Cardiac septum (tissue), 1 donor: ENCODE measurements around the gene ABCA2. TPM values are rescaled to one million over a fixed set of nuclear protein-coding genes. Genes with fewer than 3 reads are reported as not detected.

Source experiments
- DNase-seq: peaks from one replicate; pipeline ENCODE4 v3.0.0-alpha.2; 2020; ENCODE audit warnings: low spot score
- intact Hi-C: fragments of 100-400 bp; cut with DNase I; formaldehyde crosslinking; loops from one replicate; pipeline ENCODE4 v1.14.0; 2022
- total RNA-seq: library from RNA; stranded (reverse); fragmentation: NEBNext Ultra II Directional; extraction: Animal tissue kit (Norgen Biotek cat#: 25700); gene quantifications from one replicate; pipeline ENCODE4 v1.2.1, GENCODE V29; 2021
- donor health status: DM: no; HTN: no; CAD: no.

ABCA2 gene
- total RNA-seq, 1 donor from 2014 or later, result 41.5 TPM

- intact Hi-C loops, result loop anchor here (2.0 kb wide), 1 partner anchor 15 kb away; the partner anchor contains the start of gene PTGDS
- DNase-seq, result peak; percentile 98
Measured at GRCh38 chr9:136991993-136992818, 35.8 kb downstream of the ABCA2 start, which contains the start of gene PAXX. PAXX (plus strand) TSS chr9:136992422; CDS start chr9:136992444, 22 bp downstream.

GRCh38 chr9:136990242-136990911, 37.7 kb downstream of the ABCA2 start:
- DNase-seq, result no peak
- intact Hi-C loops, result no loop called here

- intact Hi-C loops, result no loop called here
- DNase-seq, result no peak
Measured at GRCh38 chr9:136988872-136989271, 39.2 kb downstream of the ABCA2 start.

GRCh38 chr9:136985853-136986252, 42.2 kb downstream of the ABCA2 start:
- intact Hi-C loops, result no loop called here
- DNase-seq, result no peak

GRCh38 chr9:136985027-136985602, 42.9 kb downstream of the ABCA2 start:
- intact Hi-C loops, result no loop called here
- DNase-seq, result no peak

- DNase-seq, result no peak
- intact Hi-C loops, result no loop called here
Measured at GRCh38 chr9:136984464-136985026, 43.5 kb downstream of the ABCA2 start.

- intact Hi-C loops, result no loop called here
- DNase-seq, result no peak
Measured at GRCh38 chr9:136983656-136984314, 44.3 kb downstream of the ABCA2 start.

- no peak for DNase-seq
Measured at GRCh38 chr9:136983167-136983566, 44.9 kb downstream of the ABCA2 start.

GRCh38 chr9:136982232-136983051, 45.6 kb downstream of the ABCA2 start, which contains the start of gene LCNL1:
LCNL1 (plus strand) TSS chr9:136982993; CDS start chr9:136983587, 594 bp downstream.
- intact Hi-C loops, result no loop called here
- DNase-seq, result no peak

More at GRCh38 chr9:136983167-136983566, 44.9 kb downstream of the ABCA2 start:
- intact Hi-C loops, result no loop called here

- intact Hi-C loops, result no loop called here
- DNase-seq, result peak; percentile 86
Measured at GRCh38 chr9:136981588-136982231, 46.3 kb downstream of the ABCA2 start.

- intact Hi-C loops, result no loop called here
- no peak for DNase-seq
Measured at GRCh38 chr9:136980669-136981478, 47.2 kb downstream of the ABCA2 start.

GRCh38 chr9:136979769-136980587, 48.1 kb downstream of the ABCA2 start:
- intact Hi-C loops, result no loop called here
- no peak for DNase-seq

GRCh38 chr9:136978865-136979544, 49.0 kb downstream of the ABCA2 start:
- intact Hi-C loops, result no loop called here
- DNase-seq, result no peak

GRCh38 chr9:136978073-136978864, 49.8 kb downstream of the ABCA2 start:
- intact Hi-C loops, result no loop called here
- peak; percentile 91 for DNase-seq

GRCh38 chr9:136977649-136978072, 50.4 kb downstream of the ABCA2 start:
- no peak for DNase-seq
- intact Hi-C loops, result loop anchor here (2.0 kb wide), 1 partner anchor 15 kb away; the partner anchor contains the start of gene PAXX
